NCI-H187 (cell line): ENCODE results near the gene CCL4L2.
"Not testable (repeated sequence)": the region's sequence is repeated elsewhere in the genome, so short reads cannot be mapped to it uniquely, and the experiment has no call there.

Experiments used
- DNase-seq, 2 experiments: peaks; one replicate each; lab custom pipeline; 2025; lab: John Stamatoyannopoulos, UW

CCL4L2 gene

DNA sequence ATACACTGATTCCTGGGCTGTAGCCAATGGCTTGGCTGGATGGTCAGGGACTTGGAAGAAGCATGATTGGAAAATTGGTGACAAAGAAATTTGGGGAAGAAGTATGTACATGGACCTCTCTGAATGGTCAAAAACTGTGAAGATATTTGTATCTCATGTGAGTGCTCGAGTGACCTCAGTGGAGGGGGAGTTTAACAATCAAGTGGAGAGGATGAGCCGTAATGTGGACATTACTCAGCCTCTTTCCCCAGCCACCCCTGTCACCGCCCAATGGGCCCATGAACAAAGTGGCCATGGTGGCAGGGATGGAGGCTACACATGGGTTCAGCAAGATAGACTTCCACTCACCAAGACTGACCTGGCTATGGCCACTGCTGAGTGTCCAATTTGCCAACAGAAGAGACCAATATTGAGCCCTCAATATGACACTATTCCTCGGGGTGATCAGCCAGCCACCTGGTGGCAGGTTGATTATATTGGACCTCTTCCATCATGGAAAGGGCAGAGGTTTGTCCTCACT is 10.8 kb downstream of the CCL4L2 start:
- not testable (repeated sequence) for DNase-seq

GRCh38 chr17:36222967-36223366 is 12.1 kb downstream of the CCL4L2 start:
- DNase-seq, result not testable (repeated sequence)

DNA sequence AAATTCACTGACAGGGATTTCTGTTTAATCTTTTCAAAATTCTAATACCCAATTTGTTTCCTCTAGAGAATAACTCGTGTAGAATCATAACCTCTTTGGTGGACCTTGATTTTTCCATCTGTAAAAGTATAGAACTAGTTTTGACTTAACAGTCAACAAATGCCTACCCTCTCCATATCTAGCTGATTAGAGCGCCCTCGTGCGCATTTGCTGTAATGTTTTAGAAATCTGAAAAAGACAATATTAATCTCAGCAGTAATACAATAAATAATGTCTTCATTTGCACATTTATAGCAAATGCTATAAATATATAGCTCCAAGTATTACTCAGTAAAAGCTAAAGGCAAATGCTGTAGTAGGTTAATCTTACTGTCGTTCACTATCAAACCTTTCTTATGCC is 18.8 kb downstream of the CCL4L2 start:
- DNase-seq, result not testable (repeated sequence)

GRCh38 chr17:36242046-36242445 is 31.2 kb downstream of the CCL4L2 start:
- not testable (repeated sequence) for DNase-seq
